NB4 (cell line): ENCODE results near the gene ZDHHC16.

Experiments used
- CTCF ChIP-seq: IDR thresholded peaks from one replicate; pipeline ENCODE4 v1.5.1; 2012; ENCODE audit warnings: low read depth, low read length
- MAX ChIP-seq: IDR thresholded peaks from 2 replicates; pipeline ENCODE4 v1.6.1; 2011; ENCODE audit warnings: low read depth, low read length
- MYC ChIP-seq: IDR thresholded peaks from 2 replicates; pipeline ENCODE4 v1.6.1; 2011; ENCODE audit warnings: low read depth, low read length
- POLR2A ChIP-seq: IDR thresholded peaks from 2 replicates; pipeline ENCODE4 v1.6.1; 2011; ENCODE audit warnings: mild to moderate bottlenecking; ENCODE audit not compliant: insufficient read length; ENCODE audit errors: extremely low read depth

- TF ChIP-seq CTCF (no peak), MAX (no peak), POLR2A (no peak), MYC (no peak)
Measured at GRCh38 chr10:97466755-97467154, 20.8 kb downstream of the ZDHHC16 start.
